GM10248 (cell line): ENCODE results near the gene PPP2R5E.
"Not testable (repeated sequence)": the region's sequence is repeated elsewhere in the genome, so short reads cannot be mapped to it uniquely, and the experiment has no call there.

Source experiments
- CTCF ChIA-PET: fragments of 300-600 bp; sonication (Branson Sonifier 250); formaldehyde crosslinking; extraction: SDS; loops from one replicate; lab custom pipeline; 2021; ENCODE audit warnings: antibody characterized with exemption; lab: Yijun Ruan, JAX
- POLR2A ChIA-PET: fragments of 350-650 bp; sonication (Branson Sonifier 250); formaldehyde crosslinking; extraction: SDS; loops from one replicate; lab custom pipeline; 2020; ENCODE audit warnings: antibody characterized with exemption; lab: Yijun Ruan, JAX
- DNase-seq: peaks from one replicate; pipeline ENCODE4 v3.0.0; 2012; ENCODE audit errors: extremely low spot score
- CTCF ChIP-seq: IDR thresholded peaks from 2 replicates; pipeline ENCODE4 v1.5.1; 2012; ENCODE audit warnings: mild to moderate bottlenecking, low read depth; ENCODE audit errors: extremely low read depth, missing control alignments, control extremely low read depth

PPP2R5E gene

GRCh38 chr14:63543000-63543825 is at the start of gene PPP2R5E:
Gene PPP2R5E (minus strand): TSS chr14:63543377. CDS start chr14:63539685, 3,692 bp downstream.
- TF ChIP-seq CTCF: no peak
- ChIA-PET CTCF (interaction anchor here (0.8 to 2.0 kb wide), 7 partner anchors 9 to 761 kb away, joined by 3 to 10 read pairs (median 4); no protein-coding TSS in a partner anchor), POLR2A (interaction anchor here (0.6 to 1.7 kb wide), 2 partner anchors 99 to 163 kb away, joined by 4 to 5 read pairs; partner anchors contain the start of gene WDR89)
- DNase-seq: peak; percentile 98

- POLR2A ChIA-PET, DNase-seq, CTCF ChIA-PET: not testable (repeated sequence)
Measured at GRCh38 chr14:63583046-63583445, 39.9 kb upstream of the PPP2R5E start.

- DNase-seq: no peak
- POLR2A ChIA-PET: no interaction called here
- no peak for TF ChIP-seq CTCF
- CTCF ChIA-PET: no interaction called here
Measured at GRCh38 chr14:63581491-63581890, 38.3 kb upstream of the PPP2R5E start.

- TF ChIP-seq CTCF: no peak
- ChIA-PET POLR2A (no interaction called here), CTCF (interaction anchor here (0.6 to 1.5 kb wide), 2 partner anchors 9 to 189 kb away, joined by 3 to 5 read pairs; no protein-coding TSS in a partner anchor)
- DNase-seq: no peak
Measured at GRCh38 chr14:63578300-63578699, 35.1 kb upstream of the PPP2R5E start.

GRCh38 chr14:63573581-63573980 is 30.4 kb upstream of the PPP2R5E start:
- POLR2A ChIA-PET: no interaction called here
- DNase-seq: no peak
- TF ChIP-seq CTCF: no peak
- CTCF ChIA-PET: interaction anchor here (0.9 to 1.0 kb wide), 2 partner anchors 11 to 93 kb away, joined by 3 read pairs; no protein-coding TSS in a partner anchor

- TF ChIP-seq CTCF: no peak
- CTCF ChIA-PET: interaction anchor here (0.8 kb wide), 1 partner anchor 176 kb away, joined by 5 read pairs; no protein-coding TSS in a partner anchor
Measured at GRCh38 chr14:63565448-63565847, 22.3 kb upstream of the PPP2R5E start.

GRCh38 chr14:63564318-63564717 is 21.1 kb upstream of the PPP2R5E start:
- no peak for DNase-seq
- TF ChIP-seq CTCF: no peak
- ChIA-PET POLR2A (no interaction called here), CTCF (no interaction called here)

More at GRCh38 chr14:63565448-63565847, 22.3 kb upstream of the PPP2R5E start:
- POLR2A ChIA-PET: no interaction called here
- DNase-seq: no peak
